NCI-H2227 (cell line): ENCODE results near the gene MLC1.

Experiments
- DNase-seq: peaks from one replicate; lab custom pipeline; 2025; ENCODE audit not compliant: unreplicated experiment; lab: John Stamatoyannopoulos, UW

The MLC1 gene

DNA sequence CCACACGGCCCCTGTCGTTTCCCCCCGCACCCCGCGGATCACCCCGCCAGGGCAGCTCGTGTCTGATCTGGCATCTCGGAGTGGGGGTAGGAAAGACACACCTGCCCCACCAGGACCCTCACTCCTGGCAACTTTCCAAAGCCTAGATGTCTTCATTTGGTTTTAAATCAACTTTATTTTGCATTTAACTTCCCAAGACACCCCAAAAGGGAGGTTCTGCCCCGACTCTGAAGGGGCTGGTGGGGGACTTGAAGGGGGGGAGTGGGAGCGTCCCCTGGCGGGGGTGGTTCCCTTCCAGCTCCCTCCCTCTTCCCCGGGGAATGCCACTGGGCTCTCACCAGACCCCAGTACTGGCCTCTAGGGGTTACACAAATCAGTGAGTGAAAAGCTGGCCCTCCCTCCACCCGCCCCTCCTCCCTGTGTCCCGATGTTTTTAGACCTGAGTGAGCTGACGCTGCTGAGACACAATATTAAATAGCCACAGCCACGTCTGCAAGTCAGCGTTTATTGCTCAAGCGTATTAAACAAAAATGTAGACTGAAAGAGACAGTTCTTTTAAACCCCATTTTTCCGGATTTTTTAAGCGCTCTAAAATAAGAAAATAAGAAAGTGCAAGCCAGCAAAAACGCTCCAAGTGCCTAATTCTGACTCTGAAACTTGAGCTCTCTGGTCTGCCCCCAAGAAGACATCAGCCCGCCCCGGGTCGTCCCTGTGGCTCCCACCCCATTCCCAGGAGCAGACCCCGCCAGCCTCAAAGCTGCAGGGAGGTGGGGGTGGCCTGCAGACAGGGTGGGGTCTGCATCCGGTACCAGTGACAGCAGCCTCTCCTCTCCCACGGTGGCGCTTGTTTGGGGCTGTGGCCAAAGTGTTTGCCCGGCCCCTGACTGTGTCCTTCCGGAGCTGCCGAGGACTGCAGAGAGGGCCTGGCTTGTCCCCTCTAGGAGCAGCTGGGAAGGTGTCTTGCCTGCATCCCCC is 26.0 kb downstream of the MLC1 start:
- DNase-seq, result peak; percentile 45

DNA sequence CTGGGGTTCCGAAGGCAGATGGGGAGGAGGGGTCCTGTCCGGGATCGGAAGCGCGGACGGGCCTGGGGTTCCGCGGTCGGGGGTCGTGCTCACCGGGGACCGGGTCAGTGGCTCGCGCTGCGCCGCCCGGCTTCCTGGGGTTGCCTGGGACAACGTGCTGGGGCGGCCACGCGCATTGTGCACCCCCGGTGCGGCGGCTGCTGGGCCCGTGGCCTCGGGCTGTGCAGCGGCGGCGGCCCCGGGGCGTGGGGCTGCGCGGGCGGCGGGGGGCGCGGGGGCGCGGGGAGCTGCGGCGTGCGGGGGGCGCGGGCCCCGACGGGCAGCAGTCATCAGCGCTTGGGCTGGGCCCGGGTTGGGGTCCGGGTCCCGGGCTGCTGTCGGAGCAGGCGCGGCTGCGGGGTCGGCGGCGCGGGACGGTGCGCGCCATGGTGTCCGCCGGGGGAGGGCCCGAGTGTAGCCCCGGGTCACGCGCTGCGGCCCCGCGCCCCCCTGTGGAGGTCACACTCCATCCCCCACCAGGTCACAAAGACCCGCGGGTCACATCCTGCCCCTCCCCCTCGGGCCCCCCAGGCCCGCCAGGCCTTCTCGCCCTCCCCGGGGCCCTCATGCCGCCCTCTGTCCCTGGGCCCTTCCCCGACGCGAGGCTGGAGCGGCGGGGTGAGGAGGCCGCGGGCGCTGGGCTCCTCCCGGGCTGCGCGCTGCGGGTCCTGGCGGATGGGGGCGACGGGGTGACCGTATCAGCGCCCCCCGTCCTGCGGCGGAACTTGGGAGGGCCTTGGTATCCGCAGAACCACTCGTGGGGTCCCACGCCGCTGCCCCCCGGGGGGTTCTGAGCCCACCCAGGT is 26.9 kb downstream of the MLC1 start, which contains the start of gene TTLL8:
Gene TTLL8 (minus strand): TSS at position 238 of the 845 bp plus-strand sequence.
- DNase-seq, result no peak

DNA sequence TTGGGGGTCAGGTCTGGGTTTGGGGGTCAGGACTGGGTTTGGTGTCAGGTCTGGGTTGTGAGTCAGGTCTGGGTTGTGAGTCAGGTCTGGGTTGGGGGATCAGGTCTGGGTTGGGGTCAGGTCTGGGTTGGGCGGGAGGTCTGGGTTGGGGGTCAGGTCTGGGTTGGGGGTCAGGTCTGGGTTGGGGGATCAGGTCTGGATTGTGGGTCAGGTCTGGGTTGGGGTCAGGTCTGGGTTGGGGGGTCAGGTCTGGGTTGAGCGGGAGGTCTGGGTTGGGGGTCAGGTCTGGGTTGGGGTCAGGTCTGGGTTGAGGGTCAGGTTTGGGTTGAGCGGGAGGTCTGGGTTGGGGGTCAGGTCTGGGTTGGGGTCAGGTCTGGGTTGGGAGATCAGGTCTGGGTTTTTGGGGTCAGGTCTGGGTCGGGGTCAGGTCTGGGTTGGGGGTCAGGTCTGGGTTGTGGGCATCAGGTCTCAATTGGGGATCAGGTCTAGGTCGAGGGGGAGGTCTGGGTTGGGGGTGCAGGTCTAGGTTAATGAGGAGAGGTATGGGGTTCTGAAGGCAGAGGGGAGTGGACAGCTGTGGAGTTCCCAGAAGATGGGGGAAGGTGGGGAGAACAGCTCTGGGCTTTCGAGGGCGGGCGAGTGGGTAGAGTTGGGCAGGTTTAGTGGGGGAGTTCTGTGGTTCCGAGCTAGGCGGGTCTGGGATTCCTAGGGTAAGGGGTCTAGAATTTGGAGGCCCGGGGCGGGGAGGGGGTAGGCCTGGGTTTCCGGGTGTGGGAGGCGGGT is 27.8 kb downstream of the MLC1 start:
- DNase-seq, result no peak

DNA sequence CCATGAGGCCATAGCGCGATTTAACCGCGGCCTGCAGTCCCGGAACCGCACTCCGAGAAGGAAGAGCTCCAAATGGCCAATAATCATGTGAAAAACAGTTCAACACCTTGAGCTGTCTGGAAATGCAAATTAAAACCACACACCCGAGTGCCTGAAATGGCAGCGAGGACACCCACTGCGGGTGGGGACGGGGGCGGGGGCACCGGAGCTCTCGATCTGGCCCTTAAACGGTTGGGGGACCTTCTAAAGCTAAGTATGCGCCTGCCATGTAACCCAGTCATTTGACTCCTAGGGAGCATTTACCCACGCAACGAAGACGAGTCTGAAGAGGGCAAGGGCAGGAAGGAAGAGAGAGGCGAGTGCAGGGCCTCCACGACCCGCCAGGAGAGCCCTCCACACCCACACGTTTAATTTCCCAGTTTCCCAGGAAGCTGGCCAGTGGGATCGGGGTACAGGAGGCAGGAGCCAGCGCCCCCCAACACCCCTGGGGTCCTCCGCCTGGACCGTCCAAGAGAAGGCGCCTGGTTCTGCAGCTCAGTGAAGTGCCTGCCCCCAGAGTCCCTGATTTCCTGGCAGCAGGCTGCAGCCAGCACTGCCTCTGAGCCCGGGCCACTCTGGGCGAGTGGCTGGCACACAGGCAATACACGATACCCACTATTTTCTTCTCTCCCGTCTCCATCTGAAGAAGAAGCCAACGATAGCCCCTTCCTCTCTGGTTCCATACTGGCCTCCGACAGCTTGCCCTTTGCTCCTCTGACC is 28.8 kb downstream of the MLC1 start:
- no peak for DNase-seq

DNA sequence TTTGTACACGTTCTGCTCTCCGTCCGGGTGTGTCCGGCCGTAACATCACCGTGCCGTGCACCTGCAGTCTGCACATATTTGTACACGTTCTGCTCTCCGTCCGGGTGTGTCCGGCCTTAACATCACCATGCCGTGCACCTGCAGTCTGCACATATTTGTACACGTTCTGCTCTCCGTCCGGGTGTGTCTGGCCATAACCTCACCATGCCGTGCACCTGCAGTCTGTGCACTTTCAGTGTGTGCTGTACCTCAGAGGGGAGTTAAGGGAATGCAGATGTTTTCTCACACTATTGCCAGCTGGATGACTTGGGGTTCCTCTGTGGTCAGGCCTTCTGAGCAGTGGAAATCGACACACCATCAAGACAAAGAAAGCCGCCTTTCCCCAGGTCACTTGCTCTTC is 31.4 kb downstream of the MLC1 start:
- DNase-seq, result no peak

DNA sequence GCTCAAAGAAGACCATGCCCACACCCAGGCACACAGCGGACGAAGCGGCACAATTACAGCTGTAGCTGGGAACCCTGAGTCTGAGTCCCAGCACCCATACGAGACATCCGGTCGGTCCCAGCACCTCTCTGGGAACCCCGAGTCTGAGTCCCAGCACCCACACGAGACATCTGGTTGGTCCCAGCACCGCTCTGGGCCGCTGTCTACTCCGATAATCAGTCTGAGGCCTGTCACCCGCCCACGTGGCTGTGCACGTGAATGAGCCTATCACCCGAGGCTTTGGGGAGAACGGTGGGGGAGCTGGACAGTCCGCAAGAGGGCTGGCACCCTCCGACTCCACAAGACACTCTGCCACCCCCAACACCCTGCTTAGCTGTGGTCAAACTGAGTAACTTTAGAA is 33.3 kb downstream of the MLC1 start:
- DNase-seq, result no peak

DNA sequence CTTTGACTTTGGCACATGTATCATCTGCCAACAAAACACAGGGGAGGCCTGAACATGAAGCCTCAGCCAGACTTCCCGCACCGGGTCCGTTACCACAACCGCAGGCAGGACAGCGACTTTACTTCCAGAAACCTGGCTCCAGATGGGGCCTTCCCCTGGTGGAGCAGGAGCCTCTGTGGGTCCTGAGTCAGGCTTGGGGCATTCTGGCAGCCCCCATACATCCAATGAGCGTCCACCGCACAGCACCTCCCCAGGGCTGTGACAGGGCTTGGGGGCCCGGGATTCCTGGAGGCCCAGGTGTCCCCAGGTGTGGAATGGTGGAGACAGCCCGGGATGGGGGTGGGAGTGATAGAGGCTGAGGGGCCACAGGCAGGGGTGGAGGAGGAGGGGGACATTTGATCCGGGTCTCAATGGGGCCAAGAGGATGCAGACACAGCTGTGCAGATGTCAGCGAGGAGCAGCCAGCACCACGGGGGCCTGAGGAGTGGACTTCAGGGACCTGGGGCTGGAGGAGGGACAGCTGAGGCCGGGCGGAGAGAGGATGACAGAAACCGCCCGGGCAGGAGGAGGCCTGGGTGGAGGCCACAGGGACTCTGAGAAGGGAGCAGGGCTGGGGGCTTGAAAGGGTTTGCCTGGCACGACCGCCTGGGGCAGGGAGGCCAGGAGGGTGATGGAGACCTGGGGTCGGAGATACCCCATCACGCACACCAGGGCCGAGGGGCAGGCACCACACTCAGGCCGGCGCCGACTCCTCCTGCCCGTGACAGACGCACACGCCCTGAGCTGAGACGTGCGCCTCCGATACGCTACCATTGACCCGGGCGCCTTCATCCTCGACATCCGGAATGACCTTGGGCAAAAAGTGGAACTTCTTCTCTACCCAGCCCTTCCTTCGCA is 35.7 kb downstream of the MLC1 start:
- DNase-seq, result no peak

DNA sequence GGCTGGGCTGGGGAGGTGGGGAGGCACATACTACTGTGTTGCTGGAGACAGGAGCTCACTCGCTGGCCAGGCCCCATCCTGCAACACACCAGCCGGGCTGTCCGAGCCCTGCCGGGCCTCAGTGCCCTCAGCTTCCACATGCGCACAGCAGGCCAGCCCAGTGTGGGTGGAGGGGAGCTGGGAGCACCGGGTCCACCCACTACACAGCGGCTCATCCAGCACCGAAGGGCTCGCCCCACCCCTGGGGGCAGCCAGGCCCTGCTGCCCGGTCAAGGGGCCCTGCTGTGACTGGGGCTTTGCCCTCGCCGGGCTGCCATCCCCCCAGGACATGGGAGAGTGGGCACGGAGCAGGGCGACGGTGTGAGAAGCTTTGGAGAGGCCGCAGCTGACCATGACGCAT is 36.4 kb downstream of the MLC1 start:
- DNase-seq, result no peak

DNA sequence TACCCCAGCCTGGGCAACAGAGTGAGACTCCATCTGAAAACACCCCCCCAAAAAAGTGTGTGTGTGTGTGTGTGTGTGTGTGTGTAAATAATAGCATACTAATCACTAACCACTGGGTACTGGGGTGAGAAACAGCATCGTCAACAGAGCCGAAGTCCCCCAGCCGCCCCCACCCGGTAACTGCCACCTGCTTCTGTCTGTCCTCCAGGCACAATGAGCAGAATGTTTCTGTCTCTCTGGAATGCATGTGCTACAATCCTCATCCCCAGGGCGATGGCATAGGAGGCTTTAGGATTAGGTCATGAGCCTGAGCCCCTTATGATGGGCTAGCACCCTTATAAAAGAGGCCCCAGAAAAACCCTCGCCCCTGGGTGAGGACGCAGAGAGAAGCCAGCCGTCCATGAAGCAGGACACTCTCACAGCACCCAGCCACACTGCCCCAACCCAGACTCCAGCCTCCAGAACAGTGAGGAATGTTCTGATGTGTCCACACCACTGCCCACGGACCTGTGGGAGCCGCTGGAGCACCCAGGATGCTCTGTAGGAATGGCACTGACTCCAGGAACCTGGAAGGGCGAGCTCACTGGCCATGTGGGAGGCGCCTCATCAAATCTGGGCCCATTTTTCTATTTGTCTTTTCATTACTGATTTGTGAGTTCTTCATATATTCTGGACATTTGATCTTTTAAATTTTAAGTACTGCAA is 37.0 kb downstream of the MLC1 start:
- DNase-seq, result no peak

DNA sequence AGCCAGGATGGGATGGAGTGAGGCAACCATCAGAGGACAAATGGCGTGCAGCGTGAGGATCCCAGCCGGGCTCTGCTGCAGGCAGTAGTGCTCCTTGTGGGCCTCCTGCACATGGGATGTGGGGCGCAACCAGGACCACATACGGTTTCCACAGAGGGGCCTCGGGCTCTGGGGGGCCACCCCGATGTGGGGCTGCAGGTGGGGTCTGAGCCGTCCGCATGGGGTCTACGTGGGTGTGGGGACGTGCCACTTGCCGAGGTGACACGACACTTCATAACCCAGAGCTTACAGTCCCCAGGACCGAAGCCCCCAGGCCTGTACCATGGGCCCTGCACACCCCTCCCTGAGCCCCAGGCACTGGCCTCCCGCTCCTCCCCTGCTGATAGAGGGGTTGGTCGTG is 37.9 kb downstream of the MLC1 start:
- DNase-seq, result no peak

DNA sequence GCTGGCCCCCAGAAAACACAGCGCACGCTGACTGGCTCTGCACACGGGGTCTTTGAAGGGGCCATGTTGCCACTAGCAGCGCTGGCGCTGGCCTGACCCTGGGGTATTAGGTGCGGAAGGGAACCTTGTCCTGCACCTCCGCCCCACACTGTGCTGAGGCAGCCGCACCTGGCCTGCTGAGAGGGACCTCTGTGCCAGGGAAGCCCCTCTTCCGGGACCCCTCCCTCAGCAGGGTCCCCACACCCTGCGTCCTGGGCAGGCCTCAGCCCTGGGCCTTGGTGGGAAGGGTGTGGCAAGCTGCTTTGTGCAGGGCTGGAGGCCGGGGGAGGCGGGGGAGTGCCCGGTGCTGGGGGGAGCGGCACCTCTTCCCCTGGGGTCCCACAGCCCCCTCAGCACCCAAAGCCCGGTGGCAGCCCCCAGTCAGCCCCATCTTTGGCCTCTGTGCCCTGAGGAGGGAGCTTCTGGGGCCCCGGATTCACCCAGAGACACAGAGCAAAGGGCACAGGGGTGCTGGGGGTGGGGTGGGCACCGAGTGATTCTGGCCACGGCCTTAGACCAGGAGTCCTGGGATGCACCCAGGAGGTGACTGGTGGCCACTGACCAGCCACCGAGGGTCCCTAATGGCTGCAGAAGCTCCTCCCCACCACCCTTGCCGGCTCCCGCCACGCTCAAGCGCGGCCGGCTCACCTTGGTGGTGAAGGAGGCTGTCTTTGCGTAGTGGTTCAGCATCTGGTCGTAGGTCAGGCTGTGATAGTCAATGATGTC is 38.6 kb downstream of the MLC1 start:
- no peak for DNase-seq

DNA sequence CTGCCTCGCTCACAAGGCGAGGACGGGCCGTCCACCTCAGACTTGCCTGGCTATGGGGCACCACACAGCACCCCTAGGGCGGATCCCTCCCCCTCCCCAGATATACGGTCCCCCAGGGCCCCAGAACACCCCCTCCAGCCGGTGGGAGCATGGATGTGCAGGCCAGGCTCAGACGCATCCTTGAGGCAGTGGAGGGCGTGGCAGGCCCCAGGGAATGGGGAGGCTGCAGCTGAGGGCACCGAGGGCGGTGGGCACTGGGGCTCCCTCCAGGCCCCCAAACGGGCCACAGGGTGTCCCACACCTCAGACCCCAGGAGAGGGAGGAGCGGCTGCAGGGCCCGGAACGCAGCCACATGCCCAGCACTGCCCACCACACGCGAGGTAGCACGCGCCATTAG is 39.2 kb downstream of the MLC1 start:
- no peak for DNase-seq

DNA sequence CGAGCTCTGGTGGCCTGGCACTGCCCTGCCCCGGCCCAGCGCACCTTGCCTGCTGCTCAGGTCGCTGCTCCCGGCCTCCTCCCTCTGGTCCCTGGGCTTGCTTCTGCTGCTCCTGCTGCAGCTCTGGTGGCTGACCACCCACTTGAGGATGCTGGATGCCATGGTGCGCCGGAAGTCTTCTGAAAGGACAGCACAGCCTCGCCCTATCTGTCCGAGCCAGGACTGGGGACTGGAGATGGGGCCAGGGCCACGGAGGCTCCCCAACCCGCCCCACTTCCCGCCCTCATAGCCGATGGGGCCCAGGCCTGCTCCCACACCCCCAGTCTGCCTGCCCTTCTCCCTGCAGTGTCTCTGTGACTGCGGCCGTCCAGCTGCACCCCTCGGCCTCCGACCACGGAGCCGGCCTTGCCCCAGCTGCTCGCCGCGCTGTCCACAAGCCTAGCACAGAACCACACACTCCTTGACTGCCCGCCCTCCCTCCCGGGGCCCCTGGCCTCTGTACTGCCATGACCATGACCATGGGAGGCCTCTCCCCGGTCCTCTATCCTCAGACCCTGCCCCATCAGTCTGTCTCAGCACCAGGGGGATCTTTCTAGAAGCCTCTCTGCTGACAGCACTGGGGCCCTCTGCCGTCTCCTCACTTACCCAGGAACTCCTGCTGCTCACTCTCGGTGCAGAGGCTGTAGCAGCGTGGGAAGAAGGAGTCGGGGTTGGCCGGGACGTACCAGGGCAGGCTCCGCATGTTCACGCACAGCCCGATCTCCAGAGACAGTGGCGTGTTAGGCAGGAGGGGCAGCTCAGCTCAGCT is 39.8 kb downstream of the MLC1 start:
- DNase-seq, result no peak

DNA sequence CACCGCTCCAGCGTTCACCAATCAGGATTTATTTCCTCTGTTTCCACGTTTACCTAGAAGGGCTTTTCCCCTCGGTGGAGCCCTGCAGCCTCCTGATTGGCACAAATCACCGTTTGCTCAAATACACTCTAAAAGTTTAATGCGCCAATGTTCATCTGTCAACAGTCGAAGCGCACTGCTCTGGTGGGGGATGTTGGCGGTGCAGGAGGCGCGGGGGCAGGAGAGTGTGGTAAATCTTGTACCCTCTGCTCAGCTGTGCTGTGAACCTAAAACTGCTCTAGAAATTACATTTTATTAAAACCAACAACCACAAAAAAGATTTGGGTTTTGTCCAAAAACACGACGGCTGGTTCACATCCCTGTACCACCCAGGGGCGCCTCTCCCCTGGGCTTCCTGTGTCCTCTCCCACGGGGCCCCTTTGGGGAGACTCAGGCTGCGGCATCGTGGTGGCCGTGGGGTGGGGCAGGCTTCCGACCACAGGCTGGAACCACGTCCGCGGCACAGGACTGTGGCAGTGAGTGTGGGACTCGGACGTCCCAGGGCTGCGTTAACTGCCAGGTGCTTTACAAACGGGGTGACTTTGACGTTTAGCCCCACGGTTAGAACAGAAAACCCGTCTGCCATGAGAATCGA is 40.6 kb downstream of the MLC1 start:
- no peak for DNase-seq

DNA sequence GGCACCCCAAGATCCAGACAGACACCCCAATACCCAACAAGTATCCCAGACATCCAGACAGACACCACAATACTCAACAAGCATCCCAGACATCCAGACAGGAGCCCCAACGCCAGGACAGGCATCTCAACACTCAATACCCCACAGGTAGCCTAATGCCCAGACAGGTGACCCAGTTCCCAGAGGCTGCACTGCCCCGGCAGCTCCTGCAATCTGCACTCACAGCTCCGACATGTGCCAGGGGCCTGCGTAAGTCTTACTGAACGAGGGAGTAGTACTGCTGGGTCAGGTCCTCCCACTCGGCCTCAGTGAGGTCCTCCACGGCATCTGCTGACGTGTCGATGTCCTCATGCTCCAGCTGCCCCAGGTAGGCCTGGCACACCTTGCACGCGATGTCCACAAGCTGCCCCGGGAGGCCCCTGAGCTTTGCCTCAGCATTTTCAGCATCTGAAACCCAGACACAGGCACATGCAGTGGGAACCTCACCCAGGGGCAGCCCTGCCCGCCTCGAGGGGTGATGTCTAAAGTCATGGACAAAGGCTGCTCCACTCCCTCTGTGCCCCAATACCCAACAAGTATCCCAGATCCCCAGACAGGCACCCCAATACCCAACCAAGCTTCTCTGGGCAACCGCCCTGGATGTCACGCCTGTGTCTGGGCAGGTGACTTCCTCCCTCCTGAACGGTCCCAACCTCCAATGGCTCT is 43.7 kb downstream of the MLC1 start:
- DNase-seq, result no peak

DNA sequence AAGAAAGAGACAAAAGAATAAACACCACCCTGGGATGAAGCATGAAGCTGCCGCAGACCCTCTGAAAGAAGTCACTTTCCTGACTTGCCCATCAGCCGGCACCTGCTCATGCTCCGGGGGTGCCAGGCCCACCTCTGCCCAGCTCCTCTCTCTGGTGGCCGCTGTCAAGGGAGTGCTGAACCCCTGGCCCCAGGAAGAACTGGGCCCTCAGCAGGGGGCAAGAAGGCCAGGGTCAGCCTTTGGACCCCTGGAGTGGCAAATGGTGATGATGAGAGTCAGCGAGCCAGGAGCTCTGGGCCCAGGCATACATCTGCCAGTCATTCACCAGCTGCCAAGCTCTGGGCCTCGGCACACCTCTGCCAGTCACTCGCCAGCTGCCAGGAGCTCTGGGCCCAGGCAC is 44.5 kb downstream of the MLC1 start:
- no peak for DNase-seq
